CD14-positive monocyte (primary cell): Measurements from ENCODE around the gene PANK4. TPM values are rescaled to one million over a fixed set of nuclear protein-coding genes. Genes with fewer than 3 reads are reported as not detected.

Experiments used
- DNase-seq, 3 donors: peaks; one replicate each; pipeline ENCODE4 v3.0.0-alpha.2; 2011 to 2022
- H2AFZ ChIP-seq: 2 replicates; pipeline ENCODE4 v1.6.0; 2012; ENCODE audit warnings: mild to moderate bottlenecking, low read depth, low read length, inconsistent platforms; ENCODE audit not compliant: insufficient read depth, poor library complexity, severe bottlenecking
- H3K27ac ChIP-seq, 2 donors: 1 replicate in 1 of 2; 2 replicates in 1 of 2; pipeline ENCODE4 v1.5.1; 2012 to 2013; ENCODE audit warnings: low read length in 2 of 2, control low read depth in 1 of 2, inconsistent platforms in 1 of 2, low read depth in 1 of 2, mild to moderate bottlenecking in 1 of 2
- H3K27me3 ChIP-seq, 2 donors: one replicate each; pipeline versions ENCODE4 v1.6.0 to v1.6.1; 2011 to 2013; ENCODE audit warnings: low read length in 2 of 2; ENCODE audit not compliant: control insufficient read depth in 2 of 2, insufficient read depth in 2 of 2
- H3K36me3 ChIP-seq, 2 donors: replicated peaks in 1 of 2; 1 replicate in 1 of 2; 2 replicates in 1 of 2; pipeline versions ENCODE4 v1.5.1 to v1.6.1; 2012 to 2013; ENCODE audit warnings: low read length in 2 of 2, control low read depth in 1 of 2, inconsistent platforms in 1 of 2, mild to moderate bottlenecking in 1 of 2; ENCODE audit not compliant: insufficient read depth in 2 of 2, control insufficient read depth in 1 of 2
- H3K4me1 ChIP-seq, 2 donors: 1 replicate in 1 of 2; 2 replicates in 1 of 2; pipeline versions ENCODE4 v1.5.1 to v1.6.1; 2012 to 2013; ENCODE audit warnings: low read length in 2 of 2, control low read depth in 1 of 2, inconsistent platforms in 1 of 2, mild to moderate bottlenecking in 1 of 2, moderate library complexity in 1 of 2; ENCODE audit not compliant: insufficient read depth in 2 of 2, control insufficient read depth in 1 of 2
- H3K4me2 ChIP-seq: replicated peaks from 2 replicates; pipeline ENCODE3; 2012; ENCODE audit warnings: low read length, moderate library complexity, mild to moderate bottlenecking; ENCODE audit not compliant: poor library complexity, severe bottlenecking; ENCODE audit errors: extremely low read depth
- H3K4me3 ChIP-seq, 3 experiments: fragments of 200-600 bp in 1 of 3; sonication (generic) in 1 of 3; replicated peaks in 1 of 3; 1 replicate in 2 of 3; 2 replicates in 1 of 3; pipeline ENCODE4 v1.5.1; 2011 to 2013; ENCODE audit warnings: low read length in 3 of 3, mild to moderate bottlenecking in 3 of 3, control low read depth in 2 of 3, low read depth in 2 of 3, inconsistent platforms in 1 of 3, moderate library complexity in 1 of 3
- H3K79me2 ChIP-seq: 2 replicates; pipeline ENCODE4 v1.6.0; 2012; ENCODE audit warnings: mild to moderate bottlenecking, control low read depth, inconsistent platforms, low read length, moderate library complexity; ENCODE audit not compliant: insufficient read depth
- H3K9ac ChIP-seq: 2 replicates; pipeline ENCODE4 v1.6.0; 2017; ENCODE audit warnings: low read length, mild to moderate bottlenecking; ENCODE audit not compliant: insufficient read depth, poor library complexity, severe bottlenecking
- H3K9me3 ChIP-seq, 2 donors: replicated peaks in 1 of 2; 1 replicate in 1 of 2; 2 replicates in 1 of 2; pipeline versions ENCODE4 v1.5.1 to v1.6.1; 2012 to 2013; ENCODE audit warnings: low read length in 2 of 2, control low read depth in 1 of 2; ENCODE audit not compliant: control insufficient read depth in 1 of 2, insufficient read depth in 1 of 2
- H4K20me1 ChIP-seq: 2 replicates; pipeline ENCODE4 v1.6.0; 2012; ENCODE audit warnings: mild to moderate bottlenecking, low read length, control low read depth, moderate library complexity; ENCODE audit not compliant: insufficient read depth
- H3K27ac Mint-ChIP-seq, 7 donors: one replicate each; pipeline ENCODE4 v1.8.0; 2020; ENCODE audit warnings: mild to moderate bottlenecking in 7 of 7, mixed read lengths in 7 of 7, moderate library complexity in 6 of 7, inconsistent platforms in 2 of 7
- H3K27me3 Mint-ChIP-seq, 3 donors: one replicate each; pipeline ENCODE4 v1.8.0; 2021 to 2022; ENCODE audit warnings: low read depth in 3 of 3, mild to moderate bottlenecking in 3 of 3, mixed read lengths in 3 of 3, moderate library complexity in 3 of 3, inconsistent platforms in 1 of 3
- H3K36me3 Mint-ChIP-seq, 2 donors: one replicate each; pipeline ENCODE4 v1.8.0; 2020; ENCODE audit warnings: mixed read lengths in 2 of 2, inconsistent platforms in 1 of 2, mild to moderate bottlenecking in 1 of 2
- H3K4me1 Mint-ChIP-seq: one replicate; pipeline ENCODE4 v1.8.0; 2020; ENCODE audit warnings: mild to moderate bottlenecking, mixed read lengths
- H3K4me3 Mint-ChIP-seq, 2 donors: one replicate each; pipeline ENCODE4 v1.8.0; 2020; ENCODE audit warnings: mild to moderate bottlenecking in 2 of 2, mixed read lengths in 2 of 2, moderate library complexity in 1 of 2
- H3K9me3 Mint-ChIP-seq, 7 donors: one replicate each; pipeline ENCODE4 v1.8.0; 2020 to 2022; ENCODE audit warnings: mixed read lengths in 7 of 7, mild to moderate bottlenecking in 6 of 7, moderate library complexity in 6 of 7, inconsistent platforms in 2 of 7
- CTCF ChIP-seq: fragments of 200-600 bp; IDR thresholded peaks from one replicate; pipeline ENCODE4 v1.8.0; 2022; ENCODE audit warnings: antibody characterized with exemption, mild to moderate bottlenecking
- WGBS: methylation state at CpG from one replicate; pipeline ENCODE4 v1.1.5; 2013; ENCODE audit warnings: missing lambda C conversion rate; ENCODE audit not compliant: insufficient coverage; 5-methylcytosine and 5-hydroxymethylcytosine counted together
- intact Hi-C, 2 donors: fragments of 100-400 bp; cut with micrococcal nuclease; formaldehyde crosslinking; loops; one replicate each; pipeline versions ENCODE4 v1.15.0 to v1.15.1; 2023
- polyA plus RNA-seq, 3 donors: library from polyadenylated mRNA; depleted of rRNA in 1 of 3; unstranded in 2 of 3; stranded (reverse) in 1 of 3; fragments of 300-500 nt in 2 of 3; fragments of >200 nt in 1 of 3; fragmentation: Illumina TruSeq in 2 of 3; gene quantifications; 1 replicate in 2 of 3; 2 replicates in 1 of 3; pipeline ENCODE4 v1.2.3, GENCODE V29; 2012 to 2021

PANK4 gene
- polyA plus RNA-seq, 3 donors = 11.9 to 30.2 (median 13.7) TPM

- intact Hi-C loops = loop anchor here (2.0 to 10.0 kb wide), 6 partner anchors 19 to 414 kb away; partner anchors contain the start of genes PANK4 (in 2 of the 2), PEX10 (in 2 of the 2), FAAP20 (in 1 of the 2) and PRXL2B (in 1 of the 2)
- Histone ChIP-seq H3K79me2 (peaks cover 8% of the 10 kb centered on the region), H2AFZ (peak overlapping the region; percentile 73), H3K4me3 (peak overlapping the region; percentile 52 to 88 (median 76)), H3K27ac (peak overlapping the region; percentile 99 to 100), H4K20me1 (peaks cover 11% of the 10 kb centered on the region), H3K36me3 (no peaks in the 10 kb centered on the region), H3K9me3 (no peaks in the 10 kb centered on the region), H3K4me2 (peak overlapping the region; percentile 80), H3K27me3 (peaks cover 0 to 21% of the 10 kb centered on the region in 2 donors), H3K9ac (peak overlapping the region; percentile 86), H3K4me1 (peaks cover 40 to 52% of the 10 kb centered on the region in 2 donors)
- peaks cover 0 to 3% (median 0%) of the 10 kb centered on the region in 7 donors for H3K9me3 Mint-ChIP-seq
- WGBS = 1% methylated on average over 31 of the region's 43 CpGs
- H3K4me1 Mint-ChIP-seq = peaks cover 28% of the 10 kb centered on the region
- H3K4me3 Mint-ChIP-seq = peak overlapping the region; percentile 76 to 81
- H3K27me3 Mint-ChIP-seq = peaks cover 13 to 38% (median 21%) of the 10 kb centered on the region in 3 donors
- peak overlapping the region in 6 of 7 donors; percentile 54 to 99 (median 96) for H3K27ac Mint-ChIP-seq
- peak; percentile 88 to 93 (median 91) for DNase-seq
- H3K36me3 Mint-ChIP-seq = no peaks in the 10 kb centered on the region
- no peak for TF ChIP-seq CTCF
These were observed 19.5 kb upstream of the PANK4 start for GRCh38 chr1:2545754-2546514.

- no peak for DNase-seq
- 87% methylated on average over 15 of the region's 19 CpGs for WGBS
These were observed 18.7 kb upstream of the PANK4 start for GRCh38 chr1:2544875-2545640.

More at GRCh38 chr1:2544875-2545640, 18.7 kb upstream of the PANK4 start:
- no peak for TF ChIP-seq CTCF
- peaks cover 3 to 25% of the 10 kb centered on the region in 2 donors for H3K27me3 ChIP-seq
- H3K9ac ChIP-seq = no peak overlapping the region
- H3K27ac ChIP-seq = peak overlapping the region in 1 of 2 donors; percentile 7
- no peaks in the 10 kb centered on the region for H3K9me3 ChIP-seq
- no peaks in the 10 kb centered on the region for H3K36me3 Mint-ChIP-seq
- H3K4me2 ChIP-seq = peak overlapping the region; percentile 66
- no peaks in the 10 kb centered on the region for H3K36me3 ChIP-seq
- intact Hi-C loops = loop anchor here (5.0 to 10.0 kb wide), 4 partner anchors 97 to 413 kb away; partner anchors contain the start of genes PEX10 (in 2 of the 2) and FAAP20 (in 1 of the 2)
- H3K4me1 ChIP-seq = peaks cover 34 to 45% of the 10 kb centered on the region in 2 donors
- H3K4me3 ChIP-seq = no peak overlapping the region
- peaks cover 21% of the 10 kb centered on the region for H3K4me1 Mint-ChIP-seq
- peaks cover 8% of the 10 kb centered on the region for H3K79me2 ChIP-seq
- peak overlapping the region; percentile 73 for H2AFZ ChIP-seq
- no peak overlapping the region for H3K4me3 Mint-ChIP-seq
- H3K27ac Mint-ChIP-seq = peak overlapping the region in 2 of 7 donors; percentile 35 to 63
- H3K27me3 Mint-ChIP-seq = peaks cover 11 to 46% (median 21%) of the 10 kb centered on the region in 3 donors
- peaks cover 11% of the 10 kb centered on the region for H4K20me1 ChIP-seq
- peaks cover 0 to 3% (median 0%) of the 10 kb centered on the region in 7 donors for H3K9me3 Mint-ChIP-seq
